Measurements from ENCODE around the gene BRINP2. TPM values are rescaled to one million over a fixed set of nuclear protein-coding genes. Genes with fewer than 3 reads are reported as not detected.

Gene BRINP2
- total RNA-seq, 2 experiments from 2014 or later = not detected

DNA sequence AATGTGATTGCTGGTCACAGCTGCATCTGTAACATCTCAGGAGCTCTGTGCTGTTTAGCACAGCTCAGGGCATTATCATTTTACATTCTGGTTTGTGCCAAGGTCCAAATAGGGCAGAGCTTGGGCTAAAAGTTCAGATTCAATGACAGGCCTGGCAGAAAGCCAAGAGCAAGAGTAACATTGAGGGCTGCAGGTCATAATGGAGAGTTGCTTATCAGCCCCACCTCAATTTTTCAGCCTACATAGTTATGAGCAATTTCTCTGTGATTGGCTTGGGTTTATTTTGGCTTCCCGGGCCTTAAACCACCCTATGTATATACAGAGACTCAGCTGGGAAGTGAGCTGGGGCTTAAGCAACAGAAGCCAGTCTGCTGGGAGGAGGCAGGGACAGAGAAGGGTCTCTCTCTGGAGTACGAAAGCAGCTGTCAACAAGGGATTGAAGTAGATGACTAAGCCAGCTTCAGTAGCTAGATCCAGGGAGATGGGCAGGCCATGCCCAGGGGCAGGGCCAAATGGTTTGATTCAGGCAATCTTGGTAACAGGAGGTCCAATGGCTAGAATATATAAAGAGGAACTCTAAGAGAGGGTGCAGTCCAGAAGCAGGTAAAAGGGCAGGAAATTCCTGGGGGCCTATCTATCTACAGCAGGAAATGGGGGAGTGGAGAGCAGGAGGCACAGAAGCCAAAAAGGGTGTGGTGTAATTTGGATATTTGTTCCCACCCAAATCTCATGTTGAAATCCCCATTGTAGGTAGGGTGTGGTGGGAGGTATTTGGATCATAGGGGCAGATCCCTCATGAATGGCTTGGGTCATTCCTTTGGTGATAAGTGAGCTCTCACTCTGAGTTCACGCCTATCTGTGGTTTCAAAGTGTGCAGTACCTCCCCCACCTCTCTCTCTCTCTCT, 49.0 kb downstream of the BRINP2 start:
- Mint-ChIP-seq H3K27ac (no peak overlapping the region), H3K4me1 (no peaks in the 10 kb centered on the region), H3K9me3 (peaks cover 6% of the 10 kb centered on the region), H3K36me3 (no peaks in the 10 kb centered on the region), H3K27me3 (no peaks in the 10 kb centered on the region), H3K4me3 (no peak overlapping the region)
- no peak for DNase-seq
- ATAC-seq (ENCODE audit: low read depth) = no peak
- POLR2A ChIA-PET = no interaction called here

DNA sequence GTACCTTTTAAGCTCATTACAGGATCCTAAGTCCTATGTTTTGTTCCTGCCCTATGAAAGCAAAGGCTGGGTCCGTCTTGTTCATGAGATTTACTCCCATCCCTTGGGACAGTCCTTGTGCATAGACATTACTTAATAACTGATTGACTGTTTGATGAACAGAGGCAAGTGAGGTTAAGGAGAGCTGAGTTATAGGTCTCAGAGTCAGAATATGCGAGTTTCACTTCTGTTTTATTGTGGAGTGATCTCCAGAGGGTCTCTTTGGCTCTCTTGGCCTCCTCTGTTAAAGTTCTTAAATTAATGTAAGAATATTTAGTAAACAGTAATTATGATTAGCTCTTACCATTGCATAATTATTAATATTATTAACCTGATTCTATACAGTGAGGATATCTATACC, 52.6 kb downstream of the BRINP2 start:
- H3K36me3 Mint-ChIP-seq = no peaks in the 10 kb centered on the region
- H3K27me3 Mint-ChIP-seq = no peaks in the 10 kb centered on the region
- POLR2A ChIA-PET = no interaction called here
- no peak overlapping the region for H3K27ac Mint-ChIP-seq
- DNase-seq (no peak), ATAC-seq (ENCODE audit: low read depth) (no peak)
- no peaks in the 10 kb centered on the region for H3K9me3 Mint-ChIP-seq
- H3K4me1 Mint-ChIP-seq = no peaks in the 10 kb centered on the region
- no peak overlapping the region for H3K4me3 Mint-ChIP-seq

DNA sequence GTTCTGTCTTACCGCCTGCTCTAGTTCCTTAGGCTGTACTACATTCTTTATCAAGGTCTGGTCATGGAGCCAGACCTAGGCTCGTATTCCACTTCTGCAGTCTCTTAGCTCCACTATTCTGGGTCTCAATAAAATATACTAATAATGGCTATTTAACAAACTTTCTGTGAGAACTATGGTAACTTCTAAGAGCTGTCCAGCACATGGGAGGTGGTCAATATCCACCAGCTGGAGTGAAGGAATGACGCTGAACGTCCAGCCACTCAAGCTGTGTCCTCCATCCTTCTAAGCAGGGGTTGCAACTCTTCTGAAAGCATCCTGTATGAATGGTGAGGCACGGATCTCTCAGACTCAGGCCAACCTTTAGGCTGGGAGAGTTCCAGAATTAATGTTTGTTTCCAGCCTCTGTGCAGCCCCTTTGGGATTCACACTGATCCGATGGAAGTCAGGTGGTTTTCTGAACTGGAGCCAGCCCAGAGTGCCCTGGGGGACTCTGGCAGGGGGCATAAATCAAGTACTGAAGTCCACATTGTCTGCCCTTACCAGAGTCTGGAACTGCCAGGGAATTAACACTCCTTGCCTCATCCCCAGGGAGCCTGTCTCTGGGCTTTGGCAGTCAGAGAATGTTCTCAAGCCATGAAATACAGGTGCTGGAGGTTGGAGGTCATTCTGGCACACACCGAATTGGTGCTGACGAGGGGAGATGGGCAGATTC, 57.4 kb downstream of the BRINP2 start:
- DNase-seq = no peak
- Mint-ChIP-seq H3K9me3 (no peaks in the 10 kb centered on the region), H3K36me3 (no peaks in the 10 kb centered on the region), H3K4me1 (no peaks in the 10 kb centered on the region), H3K4me3 (no peak overlapping the region), H3K27me3 (no peaks in the 10 kb centered on the region), H3K27ac (no peak overlapping the region)
- POLR2A ChIA-PET = no interaction called here
- ATAC-seq (ENCODE audit: low read depth) = no peak

DNA sequence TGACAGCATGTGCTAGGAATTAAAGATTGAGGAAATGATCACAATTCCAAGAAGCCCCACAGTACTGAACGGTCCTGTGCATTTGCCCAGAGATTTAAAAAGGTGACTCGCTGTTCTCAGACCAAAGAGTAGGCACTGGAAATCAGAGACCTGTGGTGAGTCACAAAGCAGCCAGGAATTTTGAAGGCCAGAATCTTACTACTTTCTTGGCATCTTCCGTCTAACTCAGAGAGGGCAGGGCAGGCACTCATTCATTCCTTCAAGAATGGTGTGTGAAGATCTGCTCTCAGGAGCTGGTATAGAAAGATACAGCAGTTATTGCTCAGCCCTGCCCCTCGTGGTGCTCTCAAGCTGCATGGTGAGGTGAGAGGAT, 57.9 kb downstream of the BRINP2 start:
- Mint-ChIP-seq H3K36me3 (no peaks in the 10 kb centered on the region), H3K9me3 (no peaks in the 10 kb centered on the region), H3K27ac (no peak overlapping the region), H3K27me3 (no peaks in the 10 kb centered on the region), H3K4me1 (no peaks in the 10 kb centered on the region), H3K4me3 (no peak overlapping the region)
- POLR2A ChIA-PET = no interaction called here
- no peak for ATAC-seq (ENCODE audit: low read depth)
- no peak for DNase-seq

DNA sequence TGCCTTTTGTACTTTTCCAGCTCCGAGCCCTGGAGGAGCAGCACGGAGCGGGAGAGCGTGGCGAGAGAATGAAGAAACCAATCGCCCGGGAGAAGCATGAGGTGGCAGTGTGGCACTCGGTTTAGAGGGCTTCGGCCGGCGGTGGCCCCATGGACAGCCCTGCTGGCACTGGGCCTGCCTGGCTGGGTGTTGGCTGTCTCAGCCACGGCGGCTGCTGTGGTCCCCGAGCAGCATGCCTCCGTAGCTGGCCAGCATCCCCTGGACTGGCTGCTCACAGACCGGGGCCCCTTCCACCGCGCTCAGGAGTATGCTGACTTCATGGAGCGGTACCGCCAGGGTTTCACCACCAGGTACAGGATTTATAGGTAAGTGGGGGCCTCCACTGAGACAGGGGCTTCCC, 59.0 kb downstream of the BRINP2 start:
- no peak for DNase-seq
- Mint-ChIP-seq H3K36me3 (no peaks in the 10 kb centered on the region), H3K9me3 (no peaks in the 10 kb centered on the region), H3K27ac (no peak overlapping the region), H3K4me1 (no peaks in the 10 kb centered on the region), H3K27me3 (no peaks in the 10 kb centered on the region), H3K4me3 (no peak overlapping the region)
- POLR2A ChIA-PET = no interaction called here
- no peak for ATAC-seq (ENCODE audit: low read depth)

DNA sequence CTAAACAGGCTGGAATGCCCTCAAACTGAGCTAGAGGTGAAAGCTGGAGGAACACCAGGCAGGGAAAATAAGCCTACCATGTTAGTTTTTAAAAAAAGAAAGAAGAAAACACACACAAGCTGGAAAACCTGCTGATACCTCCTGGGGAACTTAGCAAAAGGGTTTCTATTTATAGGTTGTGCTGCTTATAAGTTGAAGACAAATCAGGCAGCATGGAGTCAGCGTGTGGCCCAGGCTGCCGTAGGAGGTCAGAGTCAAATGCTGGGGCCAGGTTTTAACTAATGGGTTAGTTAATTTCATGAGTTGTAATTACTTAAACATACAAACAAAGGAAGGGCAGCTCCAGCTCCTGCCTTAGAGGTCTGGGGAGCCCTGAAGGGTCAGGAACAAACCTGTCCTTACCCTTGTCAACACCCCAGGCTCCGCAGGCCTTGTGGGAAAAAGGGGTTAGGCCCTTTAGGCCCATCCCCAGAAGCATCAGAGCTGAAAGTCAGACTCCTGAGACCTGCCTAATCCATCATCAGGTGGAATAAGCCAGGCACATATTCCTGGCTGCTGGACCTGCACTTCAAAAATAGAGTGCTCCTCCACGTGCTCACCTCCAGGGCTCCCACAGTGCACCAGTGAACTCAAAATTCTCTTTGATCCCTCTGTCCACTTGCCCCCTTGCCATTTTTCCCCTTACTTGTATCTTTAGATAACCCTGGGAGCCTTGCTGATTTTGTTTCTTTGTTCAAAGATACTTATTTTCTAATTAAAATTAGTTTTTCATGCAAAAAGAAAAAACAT, 59.7 kb downstream of the BRINP2 start:
- POLR2A ChIA-PET = no interaction called here
- H3K4me1 Mint-ChIP-seq = no peaks in the 10 kb centered on the region
- H3K36me3 Mint-ChIP-seq = no peaks in the 10 kb centered on the region
- H3K27ac Mint-ChIP-seq = no peak overlapping the region
- H3K9me3 Mint-ChIP-seq = no peaks in the 10 kb centered on the region
- ATAC-seq (ENCODE audit: low read depth) = no peak
- no peak overlapping the region for H3K4me3 Mint-ChIP-seq
- H3K27me3 Mint-ChIP-seq = no peaks in the 10 kb centered on the region
- no peak for DNase-seq

DNA sequence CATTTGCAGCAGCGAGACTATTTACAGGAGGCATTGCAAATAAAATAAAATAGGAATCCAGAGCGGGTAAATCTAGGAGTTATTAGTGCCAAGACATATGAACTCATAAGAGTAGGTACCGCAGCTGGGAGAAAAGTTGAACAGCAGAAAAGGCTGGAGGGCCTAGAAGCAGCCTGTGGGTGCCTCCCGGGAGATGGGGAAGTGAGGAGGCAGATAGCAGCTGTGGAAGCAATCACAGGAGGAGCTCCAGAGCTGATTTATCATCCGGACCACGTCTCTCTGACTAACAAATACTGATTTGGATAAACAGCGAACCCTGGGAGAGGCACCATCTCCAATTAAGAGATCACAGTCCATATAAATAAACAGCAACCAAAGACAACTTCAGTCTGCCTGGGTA, 64.6 kb downstream of the BRINP2 start:
- no peaks in the 10 kb centered on the region for H3K27me3 Mint-ChIP-seq
- H3K9me3 Mint-ChIP-seq = no peaks in the 10 kb centered on the region
- POLR2A ChIA-PET = no interaction called here
- H3K4me1 Mint-ChIP-seq = no peaks in the 10 kb centered on the region
- ATAC-seq (ENCODE audit: low read depth) (no peak), DNase-seq (no peak)
- no peaks in the 10 kb centered on the region for H3K36me3 Mint-ChIP-seq
- no peak overlapping the region for H3K27ac Mint-ChIP-seq
- no peak overlapping the region for H3K4me3 Mint-ChIP-seq

DNA sequence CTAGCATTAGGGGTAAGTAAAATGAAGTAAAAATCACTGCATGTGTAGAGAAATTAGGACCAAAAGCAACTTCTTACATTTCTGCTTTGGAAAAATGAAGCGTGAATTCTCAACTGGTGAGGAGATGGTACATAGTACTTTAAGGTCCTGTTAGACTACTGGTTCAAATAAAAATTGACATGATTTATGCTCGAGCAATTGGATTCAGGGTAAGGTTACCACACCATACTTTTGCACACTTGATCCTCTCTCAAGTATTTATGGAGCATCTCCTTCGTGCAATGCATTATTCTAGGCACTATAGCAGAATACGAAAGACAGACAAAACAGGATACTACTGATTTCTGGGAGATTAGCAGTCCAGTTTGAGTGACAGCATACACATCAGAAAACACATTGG, 66.2 kb downstream of the BRINP2 start:
- Mint-ChIP-seq H3K36me3 (no peaks in the 10 kb centered on the region), H3K27ac (no peak overlapping the region), H3K9me3 (no peaks in the 10 kb centered on the region), H3K27me3 (no peaks in the 10 kb centered on the region), H3K4me3 (no peak overlapping the region), H3K4me1 (no peaks in the 10 kb centered on the region)
- DNase-seq (no peak), ATAC-seq (ENCODE audit: low read depth) (no peak)
- POLR2A ChIA-PET = no interaction called here

DNA sequence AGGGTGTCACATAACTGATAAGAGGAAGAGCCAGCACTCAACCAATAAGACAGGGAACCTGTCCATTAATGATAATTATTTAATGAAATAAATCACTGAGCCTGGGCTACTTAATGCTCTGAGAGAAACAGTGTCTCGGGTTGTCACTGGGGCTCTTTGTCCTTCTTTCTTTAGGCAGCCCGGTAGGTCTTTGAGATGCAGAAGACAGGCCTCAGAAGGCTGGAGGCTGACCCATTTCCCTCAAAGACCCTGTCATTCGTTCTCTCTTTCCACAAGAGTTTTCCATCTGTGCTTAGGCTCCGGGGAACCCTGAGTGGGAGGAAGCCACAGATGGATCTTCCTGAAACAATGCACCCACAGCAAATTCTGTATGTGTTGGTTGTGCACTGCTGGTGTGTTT, 68.2 kb downstream of the BRINP2 start:
- Mint-ChIP-seq H3K4me1 (no peaks in the 10 kb centered on the region), H3K27ac (no peak overlapping the region), H3K9me3 (peaks cover 3% of the 10 kb centered on the region), H3K36me3 (no peaks in the 10 kb centered on the region), H3K27me3 (no peaks in the 10 kb centered on the region), H3K4me3 (no peak overlapping the region)
- ATAC-seq (ENCODE audit: low read depth) (no peak), DNase-seq (no peak)
- POLR2A ChIA-PET = no interaction called here

DNA sequence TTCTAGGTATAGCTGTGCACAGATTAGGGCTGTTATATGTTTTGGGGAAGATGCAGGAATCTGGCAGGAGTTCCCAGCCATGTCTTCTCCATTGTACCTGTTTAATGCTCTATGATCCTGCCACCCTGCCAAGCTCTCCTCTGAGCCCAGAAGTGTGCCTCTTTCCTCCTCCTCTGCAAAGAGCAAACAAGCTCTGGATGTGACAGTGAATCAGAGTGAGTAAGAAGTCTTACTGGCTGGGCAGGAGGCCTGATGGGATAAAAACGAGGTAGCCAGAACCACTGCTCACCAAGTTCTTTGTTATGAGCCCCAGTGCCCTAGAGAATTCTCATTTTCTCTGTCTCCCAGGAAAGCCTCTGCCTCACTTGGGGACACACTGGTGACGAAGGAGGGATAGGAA, 69.0 kb downstream of the BRINP2 start:
- ATAC-seq (ENCODE audit: low read depth) (no peak), DNase-seq (no peak)
- H3K4me3 Mint-ChIP-seq = no peak overlapping the region
- H3K27ac Mint-ChIP-seq = no peak overlapping the region
- POLR2A ChIA-PET = no interaction called here
- H3K4me1 Mint-ChIP-seq = no peaks in the 10 kb centered on the region
- H3K27me3 Mint-ChIP-seq = no peaks in the 10 kb centered on the region
- H3K36me3 Mint-ChIP-seq = no peaks in the 10 kb centered on the region
- H3K9me3 Mint-ChIP-seq = peaks cover 3% of the 10 kb centered on the region

DNA sequence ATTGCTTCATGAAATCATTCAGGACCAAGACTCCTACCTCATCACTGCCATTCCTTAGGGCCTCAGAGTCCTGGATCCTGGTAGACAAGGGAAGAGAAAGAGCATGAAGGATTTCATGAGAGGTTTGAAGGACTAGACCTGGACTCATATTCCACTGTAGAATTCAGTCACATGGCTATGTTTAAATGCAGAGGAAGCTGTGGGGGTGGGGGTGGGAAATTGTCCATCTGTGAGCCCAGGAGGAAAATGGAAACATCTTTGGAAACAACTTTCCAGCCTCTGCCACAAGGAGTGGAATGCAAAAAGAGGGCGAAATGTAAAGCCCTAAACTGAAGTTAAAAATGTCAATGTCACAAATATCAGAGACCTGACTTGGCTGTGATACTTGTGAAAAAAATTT, 73.0 kb downstream of the BRINP2 start:
- ATAC-seq (ENCODE audit: low read depth) (no peak), DNase-seq (no peak)
- Mint-ChIP-seq H3K4me1 (no peaks in the 10 kb centered on the region), H3K36me3 (no peaks in the 10 kb centered on the region), H3K27ac (no peak overlapping the region), H3K27me3 (no peaks in the 10 kb centered on the region), H3K4me3 (no peak overlapping the region), H3K9me3 (peaks cover 3% of the 10 kb centered on the region)
- POLR2A ChIA-PET = no interaction called here

DNA sequence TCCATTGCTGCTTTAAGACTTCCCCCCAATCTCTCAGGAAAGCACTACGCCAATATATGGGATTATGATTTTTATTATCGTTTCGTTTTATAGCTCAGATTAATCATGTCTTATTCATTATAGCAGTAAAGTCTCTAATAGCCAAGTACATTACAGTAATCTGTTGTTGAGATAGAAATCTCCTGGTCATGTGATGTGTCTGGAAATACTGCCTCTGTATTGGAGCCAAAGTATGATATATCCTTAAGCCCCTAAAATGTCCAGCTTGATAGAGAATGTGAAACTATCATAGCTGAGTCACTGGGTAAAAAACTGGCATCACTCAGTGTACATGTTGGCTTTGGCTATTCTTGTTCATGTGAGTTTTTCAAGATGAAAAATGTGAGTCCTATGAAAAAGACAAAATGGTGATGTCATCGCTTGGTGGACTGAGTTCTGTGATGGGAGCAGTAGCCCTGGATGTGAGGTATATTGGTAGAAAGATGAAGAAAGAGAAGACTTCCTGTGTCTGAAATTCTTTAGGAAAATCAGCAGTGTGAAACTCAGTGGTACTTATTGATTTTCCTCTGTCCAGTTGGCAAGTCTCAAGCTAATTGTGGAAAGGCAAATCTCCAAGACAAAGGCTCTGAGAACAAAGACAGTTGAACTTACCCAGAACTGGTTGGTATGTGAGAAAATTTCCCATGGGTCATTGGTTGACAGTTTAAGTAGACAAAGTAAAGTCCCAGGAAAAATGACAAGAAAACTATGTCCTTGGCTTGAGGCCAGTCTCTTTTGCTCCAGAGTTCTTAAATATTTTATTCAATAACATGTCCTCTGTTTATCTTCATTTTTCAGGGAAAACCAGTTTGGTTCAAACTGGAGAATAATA, 76.2 kb downstream of the BRINP2 start:
- peaks cover 3% of the 10 kb centered on the region for H3K9me3 Mint-ChIP-seq
- DNase-seq (no peak), ATAC-seq (ENCODE audit: low read depth) (no peak)
- H3K36me3 Mint-ChIP-seq = no peaks in the 10 kb centered on the region
- no peak overlapping the region for H3K27ac Mint-ChIP-seq
- no peaks in the 10 kb centered on the region for H3K4me1 Mint-ChIP-seq
- POLR2A ChIA-PET = no interaction called here
- H3K4me3 Mint-ChIP-seq = no peak overlapping the region
- no peaks in the 10 kb centered on the region for H3K27me3 Mint-ChIP-seq

DNA sequence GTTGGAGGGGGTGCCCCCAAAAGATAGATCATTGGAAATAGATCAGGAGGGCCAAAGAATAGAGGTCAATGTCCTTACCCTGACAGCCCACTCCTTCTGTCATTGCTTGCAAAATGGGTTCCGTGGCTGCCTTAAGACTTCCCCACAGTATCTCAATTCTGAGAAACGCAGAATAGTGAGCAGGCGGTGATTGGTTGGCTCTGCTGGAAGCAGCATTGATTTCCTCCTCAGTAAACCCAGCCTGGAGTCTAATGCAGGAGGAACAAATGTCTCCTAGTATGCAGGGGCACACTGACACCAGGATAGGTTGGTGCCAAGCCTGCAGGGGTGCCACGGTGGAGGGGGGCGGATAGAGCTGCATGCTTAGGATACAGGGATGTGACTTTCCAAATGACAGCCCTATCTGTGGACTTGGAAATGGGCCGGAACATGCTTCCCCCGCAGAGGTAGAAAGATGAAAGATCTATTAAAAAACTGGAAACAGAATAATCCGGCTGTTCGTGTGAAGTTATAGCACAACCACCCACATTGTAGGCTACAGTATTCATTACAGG, 76.9 kb downstream of the BRINP2 start:
- no peak overlapping the region for H3K27ac Mint-ChIP-seq
- H3K4me3 Mint-ChIP-seq = no peak overlapping the region
- peaks cover 3% of the 10 kb centered on the region for H3K9me3 Mint-ChIP-seq
- H3K4me1 Mint-ChIP-seq = no peaks in the 10 kb centered on the region
- no peaks in the 10 kb centered on the region for H3K27me3 Mint-ChIP-seq
- no peaks in the 10 kb centered on the region for H3K36me3 Mint-ChIP-seq
- POLR2A ChIA-PET = no interaction called here
- ATAC-seq (ENCODE audit: low read depth) = no peak
- no peak for DNase-seq

All from activated naive CD8-positive, alpha-beta T cell treated with anti-CD3 and anti-CD28 coated beads, Interleukin-2, amount 10 ng/mL, durations not matched to agents 7 days and 5 days (primary cell).